ENCODE results near the gene PANK4.

Gene PANK4

GRCh38 chr1:2474104-2474844 is 52.1 kb downstream of the PANK4 start:
- H3K4me3 ChIP-seq (ENCODE audit: control insufficient read depth, low read depth, low read length): no peak overlapping the region
- DNase-seq (ENCODE audit: low read depth): no peak
- TF ChIP-seq CTCF (IDR thresholded peaks at IDR 0.05; ENCODE audit: control insufficient read depth, insufficient read depth, low read depth, low read length, missing control alignments): no peak

- DNase-seq (ENCODE audit: low read depth): no peak
- TF ChIP-seq CTCF (IDR thresholded peaks at IDR 0.05; ENCODE audit: control insufficient read depth, insufficient read depth, low read depth, low read length, missing control alignments): no peak
- H3K4me3 ChIP-seq (ENCODE audit: control insufficient read depth, low read depth, low read length): no peak overlapping the region
Measured at GRCh38 chr1:2473198-2473597, 53.2 kb downstream of the PANK4 start.

- no peak overlapping the region for H3K4me3 ChIP-seq (ENCODE audit: control insufficient read depth, low read depth, low read length)
- TF ChIP-seq CTCF (IDR thresholded peaks at IDR 0.05; ENCODE audit: control insufficient read depth, insufficient read depth, low read depth, low read length, missing control alignments): no peak
- no peak for DNase-seq (ENCODE audit: low read depth)
Measured at GRCh38 chr1:2472561-2473177, 53.7 kb downstream of the PANK4 start.

GRCh38 chr1:2472109-2472508 is 54.3 kb downstream of the PANK4 start:
- H3K4me3 ChIP-seq (ENCODE audit: control insufficient read depth, low read depth, low read length): no peak overlapping the region
- no peak for DNase-seq (ENCODE audit: low read depth)

GRCh38 chr1:2471587-2472001 is 54.8 kb downstream of the PANK4 start:
- no peak for DNase-seq (ENCODE audit: low read depth)
- no peak overlapping the region for H3K4me3 ChIP-seq (ENCODE audit: control insufficient read depth, low read depth, low read length)
- TF ChIP-seq CTCF (IDR thresholded peaks at IDR 0.05; ENCODE audit: control insufficient read depth, insufficient read depth, low read depth, low read length, missing control alignments): no peak

More at GRCh38 chr1:2472109-2472508, 54.3 kb downstream of the PANK4 start:
- no peak for TF ChIP-seq CTCF (IDR thresholded peaks at IDR 0.05; ENCODE audit: control insufficient read depth, insufficient read depth, low read depth, low read length, missing control alignments)

- TF ChIP-seq CTCF (IDR thresholded peaks at IDR 0.05; ENCODE audit: control insufficient read depth, insufficient read depth, low read depth, low read length, missing control alignments): no peak
- H3K4me3 ChIP-seq (ENCODE audit: control insufficient read depth, low read depth, low read length): no peak overlapping the region
- DNase-seq (ENCODE audit: low read depth): no peak
Measured at GRCh38 chr1:2471159-2471471, 55.3 kb downstream of the PANK4 start.
